PFSK-1 (cell line): Measurements from ENCODE around the gene QKI.

ENCODE experiments used
- FOXP2 ChIP-seq: optimal IDR thresholded peaks from 2 replicates; pipeline ENCODE3; 2011; ENCODE audit warnings: borderline replicate concordance, control low read depth, inconsistent platforms; ENCODE audit not compliant: insufficient read depth; ENCODE audit errors: extremely low read length, extremely low read depth
- POLR2AphosphoS5 ChIP-seq: IDR thresholded peaks from 2 replicates; pipeline ENCODE4 v1.6.1; 2012; ENCODE audit warnings: low read depth, mild to moderate bottlenecking, control low read depth, low read length, moderate library complexity
- SIN3A ChIP-seq: IDR thresholded peaks from 2 replicates; pipeline ENCODE4 v1.6.1; 2012; ENCODE audit warnings: mild to moderate bottlenecking, low read length, moderate library complexity, borderline replicate concordance; ENCODE audit not compliant: insufficient read depth
- TAF1 ChIP-seq: IDR thresholded peaks from 2 replicates; pipeline ENCODE4 v1.6.1; 2012; ENCODE audit warnings: low read length, control low read depth, borderline replicate concordance; ENCODE audit not compliant: insufficient read depth
- TF ChIP-seq, protein P1 (sequence below), 2 experiments: IDR thresholded peaks; 2 replicates each; pipeline versions ENCODE4 v1.6.1 to v1.8.0; 2011 to 2012; ENCODE audit warnings: low read depth in 2 of 2, low read length in 2 of 2, control low read depth in 1 of 2, inconsistent platforms in 1 of 2, mild to moderate bottlenecking in 1 of 2, moderate library complexity in 1 of 2; ENCODE audit not compliant: insufficient read depth in 1 of 2

DNA sequence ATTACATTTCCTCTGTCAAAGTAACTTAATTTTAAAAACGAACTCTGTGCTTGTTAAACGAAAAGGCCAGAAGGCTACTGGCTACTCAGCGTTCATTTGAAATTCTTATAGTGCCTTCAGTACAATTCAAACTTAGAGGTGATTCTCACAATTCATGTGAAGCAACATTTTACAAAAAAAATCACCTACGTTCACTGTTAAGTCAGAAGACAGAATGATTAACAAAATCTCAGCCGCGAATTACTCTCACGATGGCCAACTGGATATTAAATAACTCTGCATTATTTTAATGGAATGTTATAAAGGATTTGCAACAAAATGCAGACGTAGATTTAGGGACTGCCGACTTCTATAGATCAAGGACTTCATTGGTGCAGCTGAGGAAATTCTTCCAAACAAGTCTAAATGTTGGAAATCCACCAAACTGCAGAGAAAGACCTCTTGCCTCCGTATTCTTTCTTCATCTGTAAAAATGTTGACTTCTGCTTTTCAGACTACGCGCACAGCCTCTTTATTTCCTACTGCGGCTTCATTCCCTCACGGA is 1.6 kb upstream of the QKI start:
- no peak; the same call in 1 of the 2 replicates for TF ChIP-seq POLR2AphosphoS5
- no peak for TF ChIP-seq SIN3A
- TF ChIP-seq, protein P1, sequence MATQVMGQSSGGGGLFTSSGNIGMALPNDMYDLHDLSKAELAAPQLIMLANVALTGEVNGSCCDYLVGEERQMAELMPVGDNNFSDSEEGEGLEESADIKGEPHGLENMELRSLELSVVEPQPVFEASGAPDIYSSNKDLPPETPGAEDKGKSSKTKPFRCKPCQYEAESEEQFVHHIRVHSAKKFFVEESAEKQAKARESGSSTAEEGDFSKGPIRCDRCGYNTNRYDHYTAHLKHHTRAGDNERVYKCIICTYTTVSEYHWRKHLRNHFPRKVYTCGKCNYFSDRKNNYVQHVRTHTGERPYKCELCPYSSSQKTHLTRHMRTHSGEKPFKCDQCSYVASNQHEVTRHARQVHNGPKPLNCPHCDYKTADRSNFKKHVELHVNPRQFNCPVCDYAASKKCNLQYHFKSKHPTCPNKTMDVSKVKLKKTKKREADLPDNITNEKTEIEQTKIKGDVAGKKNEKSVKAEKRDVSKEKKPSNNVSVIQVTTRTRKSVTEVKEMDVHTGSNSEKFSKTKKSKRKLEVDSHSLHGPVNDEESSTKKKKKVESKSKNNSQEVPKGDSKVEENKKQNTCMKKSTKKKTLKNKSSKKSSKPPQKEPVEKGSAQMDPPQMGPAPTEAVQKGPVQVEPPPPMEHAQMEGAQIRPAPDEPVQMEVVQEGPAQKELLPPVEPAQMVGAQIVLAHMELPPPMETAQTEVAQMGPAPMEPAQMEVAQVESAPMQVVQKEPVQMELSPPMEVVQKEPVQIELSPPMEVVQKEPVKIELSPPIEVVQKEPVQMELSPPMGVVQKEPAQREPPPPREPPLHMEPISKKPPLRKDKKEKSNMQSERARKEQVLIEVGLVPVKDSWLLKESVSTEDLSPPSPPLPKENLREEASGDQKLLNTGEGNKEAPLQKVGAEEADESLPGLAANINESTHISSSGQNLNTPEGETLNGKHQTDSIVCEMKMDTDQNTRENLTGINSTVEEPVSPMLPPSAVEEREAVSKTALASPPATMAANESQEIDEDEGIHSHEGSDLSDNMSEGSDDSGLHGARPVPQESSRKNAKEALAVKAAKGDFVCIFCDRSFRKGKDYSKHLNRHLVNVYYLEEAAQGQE (IDR thresholded peaks at IDR 0.05; ENCODE audit: insufficient read depth in 1 of 2, low read depth in 2 of 2, low read length in 2 of 2), result no peak
- no peak for TF ChIP-seq TAF1
- no peak for TF ChIP-seq FOXP2
